Hippocampal formation (tissue), 2 donors: ENCODE measurements around the gene MSRB3.

Source experiments
- DNase-seq, 2 donors: peaks; one replicate each; lab custom pipeline; 2025; lab: John Stamatoyannopoulos, UW

Gene MSRB3

GRCh38 chr12:65325183-65325582 lies 46.7 kb downstream of the MSRB3 start:
- DNase-seq: no peak

- no peak for DNase-seq
These were observed 48.1 kb downstream of the MSRB3 start for GRCh38 chr12:65326616-65327015.

GRCh38 chr12:65327207-65328076 lies 49.0 kb downstream of the MSRB3 start:
- peak in 1 of 2 donors; percentile 3 for DNase-seq

- DNase-seq: no peak
These were observed 51.2 kb downstream of the MSRB3 start for GRCh38 chr12:65329721-65330120.

GRCh38 chr12:65330331-65330730 lies 51.8 kb downstream of the MSRB3 start:
- no peak for DNase-seq

GRCh38 chr12:65331456-65331855 lies 53.0 kb downstream of the MSRB3 start:
- no peak for DNase-seq

- DNase-seq: no peak
These were observed 55.2 kb downstream of the MSRB3 start for GRCh38 chr12:65333649-65334048.

- DNase-seq: no peak
These were observed 56.0 kb downstream of the MSRB3 start for GRCh38 chr12:65334521-65334920.

- DNase-seq: no peak
These were observed 56.7 kb downstream of the MSRB3 start for GRCh38 chr12:65335021-65335714.

GRCh38 chr12:65335981-65336380 lies 57.5 kb downstream of the MSRB3 start:
- no peak for DNase-seq

GRCh38 chr12:65339161-65339560 lies 60.7 kb downstream of the MSRB3 start:
- DNase-seq: no peak

GRCh38 chr12:65343230-65343629 lies 64.7 kb downstream of the MSRB3 start:
- DNase-seq: no peak

- no peak for DNase-seq
These were observed 65.3 kb downstream of the MSRB3 start for GRCh38 chr12:65343801-65344200.

GRCh38 chr12:65355461-65355860 lies 77.0 kb downstream of the MSRB3 start:
- no peak for DNase-seq

GRCh38 chr12:65362234-65363031 lies 84.0 kb downstream of the MSRB3 start:
- no peak for DNase-seq

- no peak for DNase-seq
These were observed 85.6 kb downstream of the MSRB3 start for GRCh38 chr12:65364046-65364445.

GRCh38 chr12:65367396-65367795 lies 88.9 kb downstream of the MSRB3 start:
- no peak for DNase-seq

GRCh38 chr12:65368055-65368454 lies 89.6 kb downstream of the MSRB3 start:
- DNase-seq: no peak

GRCh38 chr12:65372574-65372973 lies 94.1 kb downstream of the MSRB3 start:
- DNase-seq: no peak

- no peak for DNase-seq
These were observed 105.8 kb downstream of the MSRB3 start for GRCh38 chr12:65384240-65384639.

- DNase-seq: no peak
These were observed 108.9 kb downstream of the MSRB3 start for GRCh38 chr12:65387396-65387795.

- DNase-seq: no peak
These were observed 111.0 kb downstream of the MSRB3 start for GRCh38 chr12:65389436-65389835.
